ENCODE data around the gene FAM193B.

DNA sequence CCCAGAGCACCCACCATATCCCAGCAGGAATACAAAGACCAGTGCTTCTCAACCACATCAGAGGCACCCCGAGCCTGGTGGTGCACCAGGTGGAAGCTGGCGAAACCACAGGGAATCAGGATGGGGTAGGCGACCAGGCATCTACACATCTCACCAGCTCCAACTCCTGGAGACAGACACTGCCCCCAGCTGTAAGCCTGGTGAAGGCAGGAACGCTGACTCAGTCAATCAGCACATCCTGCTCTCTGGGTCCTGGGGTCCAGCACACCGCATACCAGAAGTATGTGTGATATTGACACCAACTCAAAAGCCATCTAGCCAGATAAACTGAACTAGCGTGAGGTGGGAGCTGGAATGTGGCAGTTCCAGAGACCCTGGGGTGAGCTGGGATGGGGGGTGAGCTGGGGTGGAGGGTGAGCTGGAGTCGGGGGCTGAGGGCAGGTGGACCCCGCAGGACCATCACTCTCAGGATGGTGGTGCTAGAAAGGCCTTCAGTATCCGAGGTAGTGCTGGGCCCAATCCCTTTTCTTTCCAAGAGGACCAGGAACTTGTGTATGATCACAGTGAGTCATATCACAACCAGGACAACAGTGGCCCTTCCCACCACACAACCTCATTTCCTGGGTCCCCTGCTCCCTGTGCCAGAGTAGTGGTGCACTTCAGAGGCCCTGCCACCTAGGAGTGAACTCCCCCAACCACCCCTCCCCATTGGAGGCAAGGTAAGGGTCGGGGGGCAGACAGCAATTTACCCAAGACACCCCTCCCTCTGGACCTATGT lies 83.4 kb downstream of the FAM193B start:
- TF ChIP-seq GATA2 (IDR thresholded peaks at IDR 0.05; ENCODE audit: low read depth, low read length) (no peak), GATA3 (IDR thresholded peaks at IDR 0.05; ENCODE audit: low read depth, low read length) (no peak)
